Measurements from ENCODE around the gene RRP1B.
"Not testable (repeated sequence)": the region's sequence is repeated elsewhere in the genome, so short reads cannot be mapped to it uniquely, and the experiment has no call there.

GRCh38 chr21:43651926-43652325 lies 7.4 kb upstream of the RRP1B start:
- not testable (repeated sequence) for TF ChIP-seq CTCF, EZH2 (IDR thresholded peaks at IDR 0.05)

All from neural progenitor cell (in vitro differentiated cells).